ENCODE measurements around the gene LARP1B.
"Not testable (repeated sequence)": the region's sequence is repeated elsewhere in the genome, so short reads cannot be mapped to it uniquely, and the experiment has no call there.

LARP1B gene

DNA sequence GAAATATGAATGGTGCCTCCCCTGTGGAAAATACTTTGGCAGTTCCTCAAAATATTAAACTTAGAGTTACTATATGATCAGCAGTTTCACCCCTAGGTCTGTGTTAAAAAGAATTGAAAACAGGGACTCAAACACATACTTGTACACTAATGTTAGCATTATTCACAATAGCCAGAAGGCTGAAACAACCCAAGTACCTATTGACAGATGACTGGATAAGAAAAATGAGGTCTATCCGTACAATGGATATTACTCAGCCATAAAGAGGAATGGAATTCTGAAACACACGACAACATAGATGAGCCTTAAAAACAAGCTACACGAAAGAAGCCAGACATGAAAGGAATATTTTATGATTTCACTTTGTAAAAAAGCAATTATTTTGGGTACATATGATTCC lies 171.6 kb downstream of the LARP1B start:
- TF ChIP-seq, protein P1, sequence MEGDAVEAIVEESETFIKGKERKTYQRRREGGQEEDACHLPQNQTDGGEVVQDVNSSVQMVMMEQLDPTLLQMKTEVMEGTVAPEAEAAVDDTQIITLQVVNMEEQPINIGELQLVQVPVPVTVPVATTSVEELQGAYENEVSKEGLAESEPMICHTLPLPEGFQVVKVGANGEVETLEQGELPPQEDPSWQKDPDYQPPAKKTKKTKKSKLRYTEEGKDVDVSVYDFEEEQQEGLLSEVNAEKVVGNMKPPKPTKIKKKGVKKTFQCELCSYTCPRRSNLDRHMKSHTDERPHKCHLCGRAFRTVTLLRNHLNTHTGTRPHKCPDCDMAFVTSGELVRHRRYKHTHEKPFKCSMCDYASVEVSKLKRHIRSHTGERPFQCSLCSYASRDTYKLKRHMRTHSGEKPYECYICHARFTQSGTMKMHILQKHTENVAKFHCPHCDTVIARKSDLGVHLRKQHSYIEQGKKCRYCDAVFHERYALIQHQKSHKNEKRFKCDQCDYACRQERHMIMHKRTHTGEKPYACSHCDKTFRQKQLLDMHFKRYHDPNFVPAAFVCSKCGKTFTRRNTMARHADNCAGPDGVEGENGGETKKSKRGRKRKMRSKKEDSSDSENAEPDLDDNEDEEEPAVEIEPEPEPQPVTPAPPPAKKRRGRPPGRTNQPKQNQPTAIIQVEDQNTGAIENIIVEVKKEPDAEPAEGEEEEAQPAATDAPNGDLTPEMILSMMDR (conservative IDR thresholded peaks at IDR 0.05): no peak
- H3K27ac ChIP-seq: no peak overlapping the region

GRCh38 chr4:128234836-128235235 lies 173.7 kb downstream of the LARP1B start:
- TF ChIP-seq, protein P1 (conservative IDR thresholded peaks at IDR 0.05): no peak

DNA sequence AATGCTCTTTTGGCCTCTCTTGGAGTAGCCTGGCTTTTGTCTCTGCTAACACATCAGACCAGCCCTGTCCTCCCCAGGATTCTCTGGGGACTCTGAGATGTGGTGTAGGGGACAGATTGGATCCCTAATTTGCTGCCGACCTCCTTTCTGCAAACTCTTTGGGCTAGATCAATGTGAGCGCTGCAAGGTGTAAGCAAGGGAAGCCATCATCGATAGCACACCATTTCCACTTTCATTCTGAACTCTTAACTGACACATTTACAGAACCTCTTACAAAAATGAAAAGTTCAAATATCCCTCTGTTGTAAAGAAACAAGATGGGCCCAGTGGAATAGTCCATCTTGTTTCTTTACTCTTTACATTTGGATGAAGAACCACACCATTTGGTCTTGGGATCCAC lies 179.9 kb downstream of the LARP1B start:
- H3K27ac ChIP-seq: no peak overlapping the region
- TF ChIP-seq, protein P1 (conservative IDR thresholded peaks at IDR 0.05): no peak

More at GRCh38 chr4:128234836-128235235, 173.7 kb downstream of the LARP1B start:
- H3K27ac ChIP-seq: no peak overlapping the region

GRCh38 chr4:128241425-128241913 lies 180.4 kb downstream of the LARP1B start:
- TF ChIP-seq, protein P1 (conservative IDR thresholded peaks at IDR 0.05): no peak
- no peak overlapping the region for H3K27ac ChIP-seq

GRCh38 chr4:128241981-128242380 lies 180.9 kb downstream of the LARP1B start:
- TF ChIP-seq, protein P1 (conservative IDR thresholded peaks at IDR 0.05): no peak
- H3K27ac ChIP-seq: no peak overlapping the region

DNA sequence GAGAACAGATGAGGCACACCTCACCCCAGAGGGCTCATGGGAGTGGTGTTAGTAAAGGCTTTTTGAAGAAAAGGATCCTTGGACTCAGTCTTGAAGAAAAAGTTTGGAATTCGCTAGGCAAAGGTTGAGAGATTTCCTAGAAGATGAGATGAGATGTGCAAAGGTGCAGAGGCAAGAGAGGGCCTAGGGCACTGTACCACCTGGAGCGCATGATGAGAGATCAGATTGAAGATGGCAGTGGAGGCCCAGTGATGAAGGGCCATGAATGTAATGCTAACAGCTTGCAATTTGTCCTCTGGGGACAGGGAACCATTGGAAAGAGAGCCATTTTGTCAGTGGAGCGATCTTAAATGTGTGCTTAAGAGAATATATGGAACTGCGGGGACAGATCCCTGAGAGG lies 181.5 kb downstream of the LARP1B start:
- H3K27ac ChIP-seq: no peak overlapping the region
- TF ChIP-seq, protein P1 (conservative IDR thresholded peaks at IDR 0.05): no peak

DNA sequence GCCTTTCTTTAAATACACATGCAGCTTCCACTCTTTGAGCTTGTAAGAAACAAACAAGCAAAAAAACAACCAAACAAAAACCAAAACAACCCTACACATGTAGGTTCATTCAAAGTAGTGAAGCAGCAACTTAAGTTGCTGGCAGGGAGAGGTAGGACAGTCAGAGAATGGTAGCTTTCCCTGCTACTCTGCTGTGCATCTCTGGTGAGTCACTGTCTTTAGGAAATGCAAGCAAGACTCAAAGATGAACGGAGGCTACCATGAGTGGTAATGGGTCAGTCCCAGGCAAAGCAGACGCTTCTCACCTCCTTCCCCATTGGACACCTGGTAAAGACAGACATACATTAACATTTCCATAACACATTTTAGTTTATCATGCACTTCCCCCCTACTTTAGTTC lies 183.3 kb downstream of the LARP1B start:
- H3K27ac ChIP-seq: no peak overlapping the region
- TF ChIP-seq, protein P1 (conservative IDR thresholded peaks at IDR 0.05): no peak

GRCh38 chr4:128245391-128245790 lies 184.3 kb downstream of the LARP1B start:
- not testable (repeated sequence) for H3K27ac ChIP-seq
